Retina (tissue), 1 donor: ENCODE data around the gene BDP1.
"Not testable (repeated sequence)": the region's sequence is repeated elsewhere in the genome, so short reads cannot be mapped to it uniquely, and the experiment has no call there.

Experiments
- DNase-seq: peaks from one replicate; pipeline ENCODE4 v3.0.0-alpha.2; 2016

Gene BDP1

GRCh38 chr5:71455427-71456361 lies at the start of gene BDP1:
TSS of gene BDP1 (plus strand) at chr5:71455651. CDS start at chr5:71455878, 227 bp downstream.
- peak; percentile 98 for DNase-seq

- DNase-seq, result not testable (repeated sequence)
Observed at GRCh38 chr5:71410088-71410487, 45.4 kb upstream of the BDP1 start.

- DNase-seq, result not testable (repeated sequence)
Observed at GRCh38 chr5:71415626-71416025, 39.8 kb upstream of the BDP1 start.

GRCh38 chr5:71418026-71418425 lies 37.4 kb upstream of the BDP1 start:
- not testable (repeated sequence) for DNase-seq

GRCh38 chr5:71421278-71421677 lies 34.2 kb upstream of the BDP1 start:
- not testable (repeated sequence) for DNase-seq

GRCh38 chr5:71423896-71424295 lies 31.6 kb upstream of the BDP1 start:
- DNase-seq, result not testable (repeated sequence)

GRCh38 chr5:71426686-71427474 lies 28.6 kb upstream of the BDP1 start:
- not testable (repeated sequence) for DNase-seq

- DNase-seq, result not testable (repeated sequence)
Observed at GRCh38 chr5:71432410-71432809, 23.0 kb upstream of the BDP1 start.

GRCh38 chr5:71434825-71435224 lies 20.6 kb upstream of the BDP1 start:
- DNase-seq, result not testable (repeated sequence)

- not testable (repeated sequence) for DNase-seq
Observed at GRCh38 chr5:71441564-71441963, 13.9 kb upstream of the BDP1 start.

GRCh38 chr5:71443891-71444290 lies 11.6 kb upstream of the BDP1 start:
- not testable (repeated sequence) for DNase-seq

- DNase-seq, result not testable (repeated sequence)
Observed at GRCh38 chr5:71445015-71445414, 10.4 kb upstream of the BDP1 start.

- peak; percentile 25 for DNase-seq
Observed at GRCh38 chr5:71445523-71446152, 9.8 kb upstream of the BDP1 start.

- peak; percentile 23 for DNase-seq
Observed at GRCh38 chr5:71446540-71447216, 8.8 kb upstream of the BDP1 start.

GRCh38 chr5:71447218-71447808 lies 8.1 kb upstream of the BDP1 start:
- DNase-seq, result peak; percentile 40

GRCh38 chr5:71452876-71453275 lies 2.6 kb upstream of the BDP1 start:
- no peak for DNase-seq

GRCh38 chr5:71454913-71455312 lies 538 bp upstream of the BDP1 start:
- no peak for DNase-seq

GRCh38 chr5:71456362-71456743 lies 902 bp downstream of the BDP1 start:
- no peak for DNase-seq

- DNase-seq, result no peak
Observed at GRCh38 chr5:71457106-71457505, 1.7 kb downstream of the BDP1 start.

GRCh38 chr5:71460693-71461092 lies 5.2 kb downstream of the BDP1 start:
- no peak for DNase-seq

GRCh38 chr5:71461360-71461759 lies 5.9 kb downstream of the BDP1 start:
- DNase-seq, result no peak

GRCh38 chr5:71471193-71471592 lies 15.7 kb downstream of the BDP1 start:
- no peak for DNase-seq
